GM23338 (cell line): ENCODE results near the gene DUS4L.

Experiments used
- CREB1 ChIP-seq: fragments of 250-450 bp; sonication (Bioruptor Pico); IDR thresholded peaks from 2 replicates; pipeline ENCODE4 v1.5.0; 2020; ENCODE audit warnings: low read depth, mild to moderate bottlenecking, moderate library complexity
- CTCF ChIP-seq, 2 experiments: fragments of 200-600 bp in 1 of 2; sonication (generic) in 1 of 2; conservative IDR thresholded peaks; 2 replicates each; pipeline versions ENCODE4 v1.5.1 to v1.6.1; 2016 to 2017; ENCODE audit warnings: antibody characterized with exemption in 2 of 2, low read depth in 2 of 2, mild to moderate bottlenecking in 2 of 2, moderate library complexity in 1 of 2
- ETS1 ChIP-seq: IDR thresholded peaks from 2 replicates; pipeline ENCODE4 v1.6.1; 2016; ENCODE audit warnings: antibody characterized with exemption
- EZH2 ChIP-seq: fragments of 200-600 bp; sonication (generic); IDR thresholded peaks from one replicate; pipeline ENCODE4 v1.8.0; 2017; ENCODE audit warnings: antibody characterized with exemption, mild to moderate bottlenecking, low read depth; ENCODE audit not compliant: unreplicated experiment
- EZH2phosphoT487 ChIP-seq: fragments of 200-600 bp; sonication (generic); IDR thresholded peaks from one replicate; pipeline ENCODE4 v1.8.1; 2018; ENCODE audit warnings: antibody characterized with exemption; ENCODE audit not compliant: unreplicated experiment
- JUNB ChIP-seq: IDR thresholded peaks from one replicate; pipeline ENCODE4 v1.6.1; 2016; ENCODE audit warnings: antibody characterized with exemption; ENCODE audit not compliant: unreplicated experiment
- POLR2AphosphoS5 ChIP-seq: IDR thresholded peaks from 2 replicates; pipeline ENCODE4 v1.6.1; 2016; ENCODE audit warnings: antibody characterized with exemption, low read depth
- REST ChIP-seq: IDR thresholded peaks from one replicate; pipeline ENCODE4 v1.6.1; 2018; ENCODE audit warnings: antibody characterized with exemption; ENCODE audit not compliant: unreplicated experiment
- STAT1 ChIP-seq: IDR thresholded peaks from one replicate; pipeline ENCODE4 v1.6.1; 2016; ENCODE audit warnings: antibody characterized with exemption; ENCODE audit not compliant: unreplicated experiment
- ZNF114 ChIP-seq: fragments of 250-450 bp; sonication (Bioruptor Pico); IDR thresholded peaks from 2 replicates; pipeline ENCODE4 v1.5.0; 2020; ENCODE audit warnings: mild to moderate bottlenecking, moderate library complexity
- ZNF331 ChIP-seq: fragments of 250-450 bp; sonication (Bioruptor Pico); IDR thresholded peaks from 2 replicates; pipeline ENCODE4 v1.5.0; 2020; ENCODE audit warnings: low read depth, mild to moderate bottlenecking, moderate library complexity
- ZNF462 ChIP-seq: fragments of 250-450 bp; sonication (Bioruptor Pico); IDR thresholded peaks from 2 replicates; pipeline ENCODE4 v1.5.0; 2020; ENCODE audit warnings: mild to moderate bottlenecking, moderate library complexity

- TF ChIP-seq POLR2AphosphoS5 (no peak), CTCF (conservative IDR thresholded peaks at IDR 0.05; ENCODE audit: low read depth in 2 of 2) (no peak), REST (no peak), EZH2 (no peak), ETS1 (no peak), EZH2phosphoT487 (no peak), CREB1 (CRISPR knock-in tag) (no peak), ZNF114 (CRISPR knock-in tag) (no peak), STAT1 (no peak), ZNF331 (CRISPR knock-in tag) (no peak), ZNF462 (CRISPR knock-in tag) (no peak), JUNB (no peak)
Measured at GRCh38 chr7:107600816-107601215, 37.0 kb downstream of the DUS4L start.
